MM.1S (cell line): Measurements from ENCODE around the gene TAB2.

Experiments used
- CTCF ChIP-seq: fragments of 300-600 bp; sonication (generic); IDR thresholded peaks from 2 replicates; pipeline ENCODE4 v1.5.1; 2016; ENCODE audit warnings: antibody characterized with exemption, low read length, mixed read lengths
- EZH2 ChIP-seq: fragments of 300-600 bp; sonication (generic); optimal IDR thresholded peaks from 2 replicates; pipeline ENCODE3; 2017; ENCODE audit warnings: low read depth, mild to moderate bottlenecking, antibody characterized with exemption, low read length, mixed read lengths
- EZH2phosphoT487 ChIP-seq: fragments of 300-600 bp; sonication (generic); IDR thresholded peaks from 2 replicates; pipeline ENCODE4 v1.6.1; 2018; ENCODE audit warnings: antibody characterized with exemption, low read length

GRCh38 chr6:149452037-149452939, 134.8 kb downstream of the TAB2 start:
- TF ChIP-seq CTCF (no peak), EZH2 (no peak), EZH2phosphoT487 (no peak)
